ENCODE measurements around the gene MCM3AP. TPM values are rescaled to one million over a fixed set of nuclear protein-coding genes. Genes with fewer than 3 reads are reported as not detected.

The MCM3AP gene
- total RNA-seq, 1 experiment from 2014 or later: 88.4 TPM

DNA sequence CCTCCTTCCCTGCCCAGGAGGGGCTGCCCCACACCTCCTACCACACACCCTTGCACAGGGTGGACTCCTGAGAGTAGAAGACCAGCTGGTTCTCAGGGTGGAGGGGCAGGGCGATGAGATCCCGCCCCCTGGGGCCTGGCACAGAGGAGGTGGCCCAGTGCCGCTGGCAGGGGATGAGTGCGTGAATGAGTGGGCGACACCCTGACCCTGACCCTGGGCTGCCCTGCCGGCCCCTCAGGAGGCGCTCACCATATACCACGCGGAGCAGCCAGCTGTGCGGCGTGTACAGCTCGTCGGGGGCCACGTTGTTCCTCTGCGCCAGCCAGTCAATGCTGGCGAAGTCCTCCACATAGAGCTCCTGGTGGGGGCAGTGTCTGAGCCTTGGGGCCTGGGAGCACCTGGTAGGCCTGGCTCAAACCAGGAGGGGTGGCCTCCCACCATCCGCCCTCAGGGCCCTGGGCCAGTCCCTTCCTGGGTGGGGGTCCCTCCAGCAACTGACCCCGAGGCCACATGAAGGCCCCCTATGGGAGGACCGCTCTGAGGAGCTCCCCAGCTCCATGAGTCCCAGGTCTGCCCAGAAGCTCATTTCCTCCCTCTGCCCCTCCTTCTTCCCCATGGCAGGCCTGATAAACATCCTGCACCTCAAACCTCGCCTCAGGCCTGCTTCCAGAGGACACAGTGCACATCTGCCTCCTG is 69.8 kb downstream of the MCM3AP start:
- TF ChIP-seq YY1 (IDR thresholded peaks at IDR 0.05; ENCODE audit: extremely low read depth, insufficient replicate concordance, low read depth, low read length): no peak
- TF ChIP-seq SIN3A (IDR thresholded peaks at IDR 0.05; ENCODE audit: low read depth): no peak
- TF ChIP-seq TCF7L2 (IDR thresholded peaks at IDR 0.05; ENCODE audit: borderline replicate concordance, extremely low read depth, insufficient read depth, insufficient read length): no peak
- TF ChIP-seq, protein P1, sequence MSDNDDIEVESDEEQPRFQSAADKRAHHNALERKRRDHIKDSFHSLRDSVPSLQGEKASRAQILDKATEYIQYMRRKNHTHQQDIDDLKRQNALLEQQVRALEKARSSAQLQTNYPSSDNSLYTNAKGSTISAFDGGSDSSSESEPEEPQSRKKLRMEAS (IDR thresholded peaks at IDR 0.05): no peak
- TF ChIP-seq, protein P2, sequence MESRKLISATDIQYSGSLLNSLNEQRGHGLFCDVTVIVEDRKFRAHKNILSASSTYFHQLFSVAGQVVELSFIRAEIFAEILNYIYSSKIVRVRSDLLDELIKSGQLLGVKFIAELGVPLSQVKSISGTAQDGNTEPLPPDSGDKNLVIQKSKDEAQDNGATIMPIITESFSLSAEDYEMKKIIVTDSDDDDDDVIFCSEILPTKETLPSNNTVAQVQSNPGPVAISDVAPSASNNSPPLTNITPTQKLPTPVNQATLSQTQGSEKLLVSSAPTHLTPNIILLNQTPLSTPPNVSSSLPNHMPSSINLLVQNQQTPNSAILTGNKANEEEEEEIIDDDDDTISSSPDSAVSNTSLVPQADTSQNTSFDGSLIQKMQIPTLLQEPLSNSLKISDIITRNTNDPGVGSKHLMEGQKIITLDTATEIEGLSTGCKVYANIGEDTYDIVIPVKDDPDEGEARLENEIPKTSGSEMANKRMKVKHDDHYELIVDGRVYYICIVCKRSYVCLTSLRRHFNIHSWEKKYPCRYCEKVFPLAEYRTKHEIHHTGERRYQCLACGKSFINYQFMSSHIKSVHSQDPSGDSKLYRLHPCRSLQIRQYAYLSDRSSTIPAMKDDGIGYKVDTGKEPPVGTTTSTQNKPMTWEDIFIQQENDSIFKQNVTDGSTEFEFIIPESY (IDR thresholded peaks at IDR 0.05; ENCODE audit: extremely low read depth, insufficient replicate concordance, low read length): no peak
- no peak for TF ChIP-seq FOSL1 (IDR thresholded peaks at IDR 0.05; ENCODE audit: low read depth)
- TF ChIP-seq JUND (IDR thresholded peaks at IDR 0.05): no peak
- TF ChIP-seq, protein P3, sequence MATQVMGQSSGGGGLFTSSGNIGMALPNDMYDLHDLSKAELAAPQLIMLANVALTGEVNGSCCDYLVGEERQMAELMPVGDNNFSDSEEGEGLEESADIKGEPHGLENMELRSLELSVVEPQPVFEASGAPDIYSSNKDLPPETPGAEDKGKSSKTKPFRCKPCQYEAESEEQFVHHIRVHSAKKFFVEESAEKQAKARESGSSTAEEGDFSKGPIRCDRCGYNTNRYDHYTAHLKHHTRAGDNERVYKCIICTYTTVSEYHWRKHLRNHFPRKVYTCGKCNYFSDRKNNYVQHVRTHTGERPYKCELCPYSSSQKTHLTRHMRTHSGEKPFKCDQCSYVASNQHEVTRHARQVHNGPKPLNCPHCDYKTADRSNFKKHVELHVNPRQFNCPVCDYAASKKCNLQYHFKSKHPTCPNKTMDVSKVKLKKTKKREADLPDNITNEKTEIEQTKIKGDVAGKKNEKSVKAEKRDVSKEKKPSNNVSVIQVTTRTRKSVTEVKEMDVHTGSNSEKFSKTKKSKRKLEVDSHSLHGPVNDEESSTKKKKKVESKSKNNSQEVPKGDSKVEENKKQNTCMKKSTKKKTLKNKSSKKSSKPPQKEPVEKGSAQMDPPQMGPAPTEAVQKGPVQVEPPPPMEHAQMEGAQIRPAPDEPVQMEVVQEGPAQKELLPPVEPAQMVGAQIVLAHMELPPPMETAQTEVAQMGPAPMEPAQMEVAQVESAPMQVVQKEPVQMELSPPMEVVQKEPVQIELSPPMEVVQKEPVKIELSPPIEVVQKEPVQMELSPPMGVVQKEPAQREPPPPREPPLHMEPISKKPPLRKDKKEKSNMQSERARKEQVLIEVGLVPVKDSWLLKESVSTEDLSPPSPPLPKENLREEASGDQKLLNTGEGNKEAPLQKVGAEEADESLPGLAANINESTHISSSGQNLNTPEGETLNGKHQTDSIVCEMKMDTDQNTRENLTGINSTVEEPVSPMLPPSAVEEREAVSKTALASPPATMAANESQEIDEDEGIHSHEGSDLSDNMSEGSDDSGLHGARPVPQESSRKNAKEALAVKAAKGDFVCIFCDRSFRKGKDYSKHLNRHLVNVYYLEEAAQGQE (IDR thresholded peaks at IDR 0.05; ENCODE audit: low read depth): no peak
- no peak for TF ChIP-seq RAD21 (IDR thresholded peaks at IDR 0.05; ENCODE audit: low read depth)
- TF ChIP-seq EZH2 (IDR thresholded peaks at IDR 0.05): no peak
- no peak for TF ChIP-seq CEBPB (IDR thresholded peaks at IDR 0.05; ENCODE audit: low read depth)
- TF ChIP-seq ATF3 (IDR thresholded peaks at IDR 0.05): no peak
- no peak for TF ChIP-seq ELF1 (IDR thresholded peaks at IDR 0.05; ENCODE audit: borderline replicate concordance, low read depth)
- TF ChIP-seq ZNF274 (IDR thresholded peaks at IDR 0.05; ENCODE audit: low read depth, low read length): no peak
- Histone ChIP-seq H3K27me3 (ENCODE audit: insufficient read depth, low read length) (no peaks in the 10 kb centered on the region), H3K4me3 (replicated peaks in 1 of 2; ENCODE audit: low read depth in 1 of 2, low read length in 2 of 2) (no peak overlapping the region), H3K9me3 (ENCODE audit: control insufficient read depth in 1 of 2, insufficient read depth in 1 of 2, low read depth in 1 of 2, low read length in 2 of 2) (no peaks in the 10 kb centered on the region), H3K27ac (ENCODE audit: low read depth, low read length) (no peak overlapping the region), H3K36me3 (ENCODE audit: control insufficient read depth in 1 of 2, insufficient read depth in 2 of 2, low read length in 2 of 2) (no peaks in the 10 kb centered on the region), H3K9ac (ENCODE audit: low read length) (no peak overlapping the region), H3K79me2 (ENCODE audit: insufficient read depth, low read length) (no peaks in the 10 kb centered on the region), H4K20me1 (ENCODE audit: insufficient read depth) (no peaks in the 10 kb centered on the region), H3K9me2 (ENCODE audit: insufficient read depth) (no peaks in the 10 kb centered on the region), H2AFZ (ENCODE audit: low read depth, low read length, poor library complexity, severe bottlenecking) (no peak overlapping the region), H3K4me2 (ENCODE audit: low read length) (no peak overlapping the region), H3K4me1 (ENCODE audit: control insufficient read depth in 1 of 2, insufficient read depth in 2 of 2, low read length in 2 of 2) (no peaks in the 10 kb centered on the region)
- ATAC-seq (no peak), DNase-seq (ENCODE audit: low read depth, low spot score) (no peak)
- RAD21 ChIA-PET (ENCODE audit: low non-redundant PET in 1 of 2, low total read pairs in 2 of 2, uncharacterized antibody in 2 of 2, unreplicated experiment in 2 of 2): interaction anchor here in 1 of 2 experiments (0.7 kb wide), 1 partner anchor 44 kb away, joined by 3 read pairs; no protein-coding TSS in a partner anchor
- intact Hi-C loops (cut with micrococcal nuclease): no loop called here
- CTCF ChIA-PET: interaction anchor here (1.0 kb wide), 1 partner anchor 72 kb away, joined by 3 read pairs; no protein-coding TSS in a partner anchor
- POLR2A ChIA-PET: no interaction called here
- no TSS peak for BruUV-seq (replicated peaks)
